HG03442 (cell line): ENCODE data around the gene NXPE3.
A peak's percentile ranks its signal among the peaks of the same experiment; 100 is the strongest.
"Not testable (repeated sequence)": the region's sequence is repeated elsewhere in the genome, so short reads cannot be mapped to it uniquely, and the experiment has no call there.

ENCODE experiments used
- ATAC-seq: cut with Tn5 transposase; IDR thresholded peaks from one replicate; pipeline ENCODE4 v1.9.1; 2021; ENCODE audit warnings: mild to moderate bottlenecking, moderate library complexity; ENCODE audit not compliant: unreplicated experiment

Gene NXPE3

DNA sequence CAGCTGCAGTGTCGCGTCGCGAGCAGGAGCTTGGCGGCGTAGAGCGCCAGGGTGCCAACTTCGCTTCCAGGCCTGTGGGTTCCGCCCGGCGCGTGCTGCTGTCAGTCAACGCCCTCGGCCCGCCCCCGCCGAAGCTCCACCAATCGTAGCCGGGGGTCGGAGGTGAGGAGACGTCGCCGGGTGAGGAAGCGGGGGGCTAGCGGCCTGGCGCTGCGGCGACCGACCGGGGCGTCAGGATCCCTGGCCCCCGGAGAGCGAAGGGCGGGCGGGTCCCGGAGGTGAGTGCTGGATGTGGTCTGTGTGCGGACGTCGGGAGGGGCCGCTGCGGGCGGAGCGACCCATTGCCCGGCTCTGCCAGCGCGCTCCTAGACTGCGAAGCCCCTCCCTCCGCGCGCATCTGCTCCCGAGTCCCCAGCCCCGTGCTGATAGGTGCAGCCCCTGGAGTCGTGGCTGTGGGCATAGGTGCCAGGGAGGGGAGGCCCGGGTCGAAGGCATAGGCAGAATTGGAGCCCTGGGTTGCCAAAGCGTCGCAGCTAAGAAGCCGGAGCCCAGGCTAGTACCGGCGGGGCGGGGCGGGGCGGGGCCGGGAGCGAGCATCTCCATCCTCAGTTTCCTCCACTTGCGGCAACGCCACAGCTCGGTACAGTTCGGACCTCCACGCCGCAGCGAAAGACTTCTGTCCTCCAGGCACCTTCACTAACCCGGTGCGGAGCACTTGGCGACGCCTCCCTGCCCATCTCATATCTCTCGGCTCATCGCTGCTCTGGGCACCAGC, at the start of gene NXPE3:
Gene NXPE3 (plus strand): TSS at position 165 of the 775 bp plus-strand sequence. CDS start 6,386 bp downstream, outside the sequence.
- ATAC-seq = peak; percentile 94

- no peak for ATAC-seq
Measured at GRCh38 chr3:101729586-101729985, 49.4 kb upstream of the NXPE3 start.

GRCh38 chr3:101730839-101731238, 48.2 kb upstream of the NXPE3 start:
- no peak for ATAC-seq

DNA sequence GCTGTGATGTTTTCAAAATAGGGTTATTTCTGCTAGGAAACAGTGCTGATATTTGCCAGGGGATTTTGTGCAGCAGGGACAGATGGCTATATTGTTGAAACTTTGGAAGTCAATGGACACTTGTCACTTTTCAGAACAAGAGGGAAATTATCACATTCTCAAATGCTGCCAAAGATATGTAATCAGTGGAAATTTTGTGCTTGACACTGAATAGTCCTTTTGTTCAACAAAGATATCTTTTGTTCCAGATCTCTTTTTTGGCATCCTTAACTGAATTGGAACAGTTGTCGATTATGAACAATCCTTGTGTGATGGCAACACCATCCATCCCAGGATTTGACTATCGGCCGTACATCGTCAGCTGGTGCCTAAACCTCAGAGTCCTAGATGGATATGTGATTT, 46.8 kb upstream of the NXPE3 start:
- no peak for ATAC-seq

DNA sequence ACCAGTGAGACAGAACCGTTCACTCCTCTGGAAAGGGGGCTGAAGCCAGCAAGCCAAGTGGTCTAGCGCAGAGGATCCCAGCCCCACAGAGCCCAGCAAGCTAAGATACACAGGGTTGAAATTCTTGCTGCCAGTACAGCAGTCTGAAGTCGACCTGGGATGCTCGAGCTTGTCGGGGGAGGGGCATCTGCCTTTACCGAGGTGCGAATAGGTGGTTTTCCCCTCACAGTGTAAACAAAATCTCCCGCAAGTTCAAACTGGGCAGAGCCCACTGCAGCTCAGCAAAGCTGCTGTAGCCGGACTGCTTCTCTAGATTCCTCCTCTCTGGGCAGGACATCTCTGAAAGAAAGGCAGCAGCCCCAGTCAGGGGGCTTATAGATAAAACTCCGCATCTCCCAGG, 43.2 kb upstream of the NXPE3 start:
- ATAC-seq = no peak

GRCh38 chr3:101741914-101742313, 37.1 kb upstream of the NXPE3 start:
- not testable (repeated sequence) for ATAC-seq

DNA sequence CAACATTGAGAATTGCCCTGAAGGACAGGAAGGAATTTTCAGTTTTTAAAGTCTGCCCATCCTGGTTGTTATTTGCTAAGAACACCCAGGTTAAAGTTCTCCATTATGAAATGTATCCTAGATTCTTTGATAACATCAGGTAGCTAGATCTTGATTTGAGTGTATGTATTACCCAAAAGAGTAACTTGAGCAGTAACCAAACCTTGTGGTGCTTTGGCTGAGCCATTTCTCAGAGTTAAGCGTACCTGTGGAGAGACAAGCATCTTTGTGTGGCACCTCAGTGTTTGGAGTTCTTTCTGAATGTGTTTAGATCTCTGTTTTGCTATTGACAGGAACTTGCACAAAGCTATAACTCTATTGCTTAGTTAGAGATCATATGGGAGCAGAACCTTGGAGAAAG, 34.2 kb upstream of the NXPE3 start:
- ATAC-seq = no peak

- ATAC-seq = not testable (repeated sequence)
Measured at GRCh38 chr3:101745934-101746333, 33.1 kb upstream of the NXPE3 start.

DNA sequence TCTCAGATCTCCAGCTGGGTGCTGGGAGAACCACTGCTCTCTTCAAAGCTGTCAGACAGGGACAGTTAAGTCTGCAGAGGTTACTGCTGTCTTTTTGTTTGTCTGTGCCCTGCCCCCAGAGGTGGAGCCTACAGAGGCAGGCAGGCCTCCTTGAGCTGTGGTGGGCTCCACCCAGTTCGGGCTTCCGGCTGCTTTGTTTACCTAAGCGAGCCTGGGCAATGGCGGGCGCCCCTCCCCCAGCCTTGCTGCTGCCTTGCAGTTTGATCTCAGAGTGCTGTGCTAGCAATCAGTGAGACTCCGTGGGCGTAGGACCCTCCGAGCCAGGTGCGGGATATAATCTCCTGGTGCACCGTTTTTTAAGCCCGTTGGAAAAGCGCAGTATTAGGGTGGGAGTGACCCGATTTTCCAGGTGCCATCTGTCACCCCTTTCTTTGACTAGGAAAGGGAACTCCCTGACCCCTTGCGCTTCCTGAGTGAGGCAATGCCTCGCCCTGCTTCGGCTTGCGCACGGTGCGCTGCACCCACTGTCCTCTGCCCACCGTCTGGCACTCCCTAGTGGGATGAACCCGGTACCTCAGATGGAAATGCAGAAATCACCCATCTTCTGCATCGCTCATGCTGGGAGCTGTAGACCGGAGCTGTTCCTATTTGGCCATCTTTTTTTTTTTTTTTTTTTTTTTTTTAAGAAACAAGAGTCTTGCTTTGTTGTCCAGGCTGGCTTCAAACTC, 25.5 kb upstream of the NXPE3 start:
- ATAC-seq = not testable (repeated sequence)

- ATAC-seq = no peak
Measured at GRCh38 chr3:101758224-101758623, 20.8 kb upstream of the NXPE3 start.

DNA sequence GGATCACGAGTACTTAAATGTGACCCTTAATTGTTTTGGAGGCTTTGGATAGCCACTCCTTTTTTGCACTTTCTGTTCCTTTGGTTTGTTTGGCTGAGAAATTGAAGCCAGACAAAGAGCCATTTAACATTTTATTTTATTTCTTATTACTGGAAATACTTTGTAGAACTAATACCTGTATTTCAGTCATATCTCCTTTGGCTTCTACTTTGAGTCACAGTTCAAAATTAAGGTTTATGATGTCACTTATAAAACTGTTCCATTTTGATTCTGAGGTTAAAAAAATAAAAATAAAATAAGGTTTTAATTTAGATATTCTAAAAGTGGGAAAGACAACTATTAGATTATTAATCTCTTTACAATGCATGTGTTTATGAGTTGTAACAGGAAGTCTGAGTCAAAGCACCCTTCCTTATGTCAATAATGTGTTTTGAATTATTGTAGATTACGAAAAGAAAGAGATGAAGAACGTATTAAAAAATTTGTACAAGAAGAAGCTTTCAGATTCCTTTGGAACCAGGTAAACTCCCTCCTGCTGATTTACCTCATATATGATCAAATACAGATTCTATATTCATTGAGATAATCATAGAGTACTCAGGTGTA, 16.9 kb upstream of the NXPE3 start:
- ATAC-seq = no peak

- not testable (repeated sequence) for ATAC-seq
Measured at GRCh38 chr3:101777745-101778281, 1.2 kb upstream of the NXPE3 start.

DNA sequence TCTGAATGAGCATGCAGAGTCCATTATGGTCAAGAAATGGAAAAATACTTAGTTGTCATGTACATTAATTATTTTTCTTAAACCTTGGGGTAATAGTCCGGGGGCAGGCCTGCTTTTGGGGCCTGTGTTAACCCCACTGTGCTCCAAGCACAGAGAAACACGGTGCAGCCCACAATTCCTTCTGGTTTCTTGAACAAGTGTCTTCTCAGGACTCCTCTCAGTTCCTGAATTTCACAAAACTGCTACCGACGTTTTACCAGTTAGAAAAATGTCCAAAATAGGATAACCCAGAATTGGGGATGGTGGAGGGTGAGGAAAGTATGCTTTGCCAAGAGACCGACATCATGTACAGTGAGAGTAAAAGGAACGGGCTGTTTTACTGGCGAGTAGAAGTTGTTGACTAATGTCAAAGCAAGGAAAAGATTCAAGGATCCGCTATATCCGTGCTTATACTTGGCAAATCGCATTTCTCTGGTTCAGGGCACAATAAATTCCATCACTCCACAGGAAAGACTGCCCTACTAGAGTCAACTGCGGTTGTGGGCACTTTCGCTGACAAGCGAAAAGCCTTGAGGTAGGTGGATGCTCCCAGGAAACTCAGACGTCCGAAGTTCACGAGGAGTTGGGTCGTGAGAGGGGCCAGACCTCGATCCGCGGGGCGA, 495 bp upstream of the NXPE3 start:
- ATAC-seq = no peak

DNA sequence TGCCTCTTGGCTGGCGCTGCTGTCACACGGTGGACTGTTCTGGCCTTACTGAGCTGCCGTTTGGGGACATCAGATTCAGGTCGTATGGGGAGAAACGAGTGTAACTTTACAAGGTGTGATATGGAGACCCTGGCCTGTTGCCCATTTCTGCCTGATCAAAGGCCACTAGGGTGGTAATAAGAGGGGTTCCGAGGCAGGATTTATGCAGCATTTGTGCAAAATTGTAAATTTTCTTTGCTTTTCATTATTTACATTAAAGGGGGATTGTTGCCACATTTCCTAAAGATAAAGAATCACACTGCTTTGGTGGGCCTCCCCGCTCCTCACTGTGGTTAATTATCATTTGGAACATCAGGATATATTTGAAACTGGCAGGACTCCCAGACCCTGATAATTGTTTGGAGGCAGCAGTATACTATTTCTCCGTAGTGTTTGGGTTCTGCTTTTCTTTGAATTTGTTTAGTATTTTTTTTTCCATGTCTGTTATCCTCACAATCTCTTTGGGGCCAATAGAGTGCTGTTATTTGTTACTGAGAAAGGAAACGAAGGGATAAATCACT, 891 bp downstream of the NXPE3 start:
- no peak for ATAC-seq

DNA sequence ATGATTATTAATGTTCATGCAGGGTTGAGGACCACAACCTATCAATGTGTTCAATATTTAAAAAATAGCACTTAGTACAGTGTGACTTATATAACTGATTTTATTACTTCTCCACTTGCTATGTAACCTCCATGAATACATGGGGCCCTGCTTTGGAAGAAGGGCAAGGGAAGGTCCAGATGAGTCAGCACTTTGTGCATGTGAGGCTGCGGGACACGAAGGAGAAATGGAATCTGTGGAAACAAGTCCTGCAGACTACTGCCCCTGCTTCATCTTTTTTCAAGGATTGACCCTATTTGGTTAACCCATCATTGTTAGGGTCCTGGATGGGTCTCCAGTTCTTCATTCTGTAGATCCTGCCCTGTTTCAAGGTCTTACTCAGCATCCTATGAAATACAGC, 1.6 kb downstream of the NXPE3 start:
- ATAC-seq = no peak

DNA sequence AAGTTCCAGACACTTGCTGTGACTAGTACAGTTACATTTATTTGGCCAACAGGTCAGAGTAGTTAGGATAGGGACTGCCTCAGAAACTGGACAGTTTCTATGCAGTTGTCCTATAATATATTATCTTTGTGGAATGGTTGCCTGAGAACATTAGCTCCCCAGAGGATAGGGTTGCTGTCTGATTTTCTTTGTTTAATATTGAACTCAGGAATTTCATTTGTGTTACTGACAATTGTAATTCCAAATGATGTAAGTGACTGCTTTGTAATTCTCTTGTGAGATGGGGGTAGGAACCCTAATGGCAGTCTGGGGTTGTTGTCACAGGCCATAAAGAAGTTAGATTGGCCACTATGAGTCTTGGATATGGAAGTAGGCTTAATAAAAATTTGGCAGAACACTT, 2.2 kb downstream of the NXPE3 start:
- no peak for ATAC-seq

DNA sequence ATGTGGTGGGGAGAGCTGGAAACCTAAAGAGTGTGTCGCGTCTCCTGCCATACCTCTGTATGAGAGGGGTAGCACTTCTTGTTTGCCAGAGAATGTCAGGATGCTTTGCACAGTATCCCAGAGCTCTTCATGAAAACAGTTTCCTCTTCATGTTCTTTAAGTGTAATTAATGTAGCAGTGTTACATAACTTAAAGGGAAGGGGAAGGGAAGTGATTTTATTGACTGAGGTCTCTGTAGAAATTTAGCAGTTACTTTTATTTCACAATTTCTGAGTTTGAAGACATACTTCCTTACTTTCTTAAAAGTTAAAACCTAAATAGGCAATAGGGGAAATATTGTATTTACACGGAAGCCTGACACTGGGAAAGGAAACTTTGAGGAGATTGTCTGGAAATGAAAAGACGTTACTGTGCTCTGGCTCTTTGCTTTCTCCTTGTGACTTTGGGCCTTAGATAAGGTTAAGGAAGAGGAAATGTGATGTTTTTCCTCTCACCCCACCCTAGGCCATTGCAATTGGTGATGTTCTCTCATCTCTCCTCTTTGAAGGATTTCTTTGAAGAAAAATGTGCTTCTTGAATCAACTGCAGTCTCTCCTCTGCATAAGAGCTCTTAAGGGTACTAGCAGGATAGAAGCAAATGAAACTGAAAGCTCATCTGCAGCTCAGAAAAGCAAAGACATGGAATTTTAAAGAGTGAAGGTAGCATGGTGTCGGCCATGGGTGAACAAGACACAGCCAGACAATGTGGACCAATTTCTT, 6.0 kb downstream of the NXPE3 start:
- no peak for ATAC-seq

DNA sequence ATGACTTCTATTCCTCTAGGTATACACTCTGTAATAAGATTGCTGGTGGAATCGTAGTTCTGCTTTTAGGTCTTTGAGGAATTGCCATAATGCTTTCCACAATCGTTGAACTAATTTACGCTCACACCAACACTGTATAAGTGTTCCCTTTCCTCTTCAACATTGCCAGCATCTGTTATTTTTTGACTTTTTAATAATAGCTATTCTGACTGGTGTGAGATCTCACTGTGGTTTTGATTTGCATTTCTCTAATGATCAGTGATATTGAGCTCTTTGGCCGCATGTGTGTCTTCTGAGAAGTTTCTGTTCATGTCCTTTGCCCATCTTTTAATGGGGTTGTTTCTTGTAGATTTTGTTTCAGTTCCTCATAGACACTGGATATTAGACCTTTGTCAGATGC, 12.8 kb downstream of the NXPE3 start:
- peak; percentile 99 for ATAC-seq

GRCh38 chr3:101796077-101796680, 17.2 kb downstream of the NXPE3 start:
- no peak for ATAC-seq

DNA sequence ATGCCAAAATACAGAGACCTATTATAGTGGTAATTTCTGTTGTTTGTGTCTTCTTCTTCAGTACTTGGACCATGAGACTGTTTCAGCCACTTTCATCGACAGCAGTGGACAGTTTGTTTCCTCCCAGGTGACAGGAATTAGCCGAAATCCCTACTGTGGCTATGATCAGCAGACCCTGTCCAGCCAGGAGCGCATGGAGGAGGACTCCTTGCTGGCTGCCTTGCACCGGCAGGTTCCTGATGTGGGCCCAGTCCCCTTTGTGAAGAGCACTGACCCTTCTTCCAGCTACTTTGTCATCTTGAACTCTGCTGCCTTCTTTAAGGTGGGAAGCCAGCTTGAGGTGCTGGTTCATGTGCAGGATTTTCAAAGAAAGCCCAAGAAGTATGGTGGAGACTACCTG, 22.2 kb downstream of the NXPE3 start:
- ATAC-seq = no peak
